ENCODE results near the gene BLOC1S2.

The BLOC1S2 gene

DNA sequence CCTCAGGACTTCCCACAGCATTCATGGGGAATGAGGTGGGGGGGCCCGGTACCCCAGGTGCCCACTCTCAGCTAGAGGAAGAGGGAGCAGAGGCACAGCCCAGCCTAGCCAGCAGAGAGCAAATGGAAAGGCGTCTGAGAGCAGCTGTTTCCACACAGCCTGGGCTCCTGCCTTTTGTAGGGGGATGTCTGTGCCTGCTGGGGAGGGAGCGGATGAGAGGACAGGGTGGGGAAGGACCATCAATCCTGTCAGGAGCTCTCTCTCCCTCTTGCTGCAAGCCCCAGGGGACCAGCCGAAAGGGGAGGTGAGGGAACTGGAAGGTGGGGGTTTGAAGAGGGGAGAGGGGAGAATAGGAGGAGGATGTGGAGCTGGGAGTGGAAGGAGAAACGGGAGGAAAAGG lies 43.6 kb upstream of the BLOC1S2 start, which contains the start of gene PKD2L1:
Gene PKD2L1, minus strand, starts transcription at position 150 of the 400 bp plus-strand sequence. Its CDS starts 125 bp downstream, at position 25.
- H3K36me3 ChIP-seq (ENCODE audit: control insufficient read depth in 1 of 2, insufficient read depth in 2 of 2, low read depth in 1 of 2, low read length in 2 of 2) = no peaks in the 10 kb centered on the region
- H3K27ac ChIP-seq (ENCODE audit: low read length, poor library complexity, severe bottlenecking) = no peak within 1 kb of the TSS
- H3K27me3 ChIP-seq (ENCODE audit: control insufficient read depth in 1 of 2, insufficient read depth in 1 of 2, low read length in 2 of 2) = peaks cover 80% of the 10 kb centered on the region in 2 experiments
- no peak within 1 kb of the TSS for H3K4me3 ChIP-seq (ENCODE audit: insufficient read depth in 1 of 2, low read depth in 1 of 2, low read length in 2 of 2)
- H2AFZ ChIP-seq (ENCODE audit: low read depth, low read length) = no peak within 1 kb of the TSS
- no peak within 1 kb of the TSS for H2BK5ac ChIP-seq (ENCODE audit: low read depth, low read length, poor library complexity, severe bottlenecking)
- no peaks in the 10 kb centered on the region for H3K9me3 ChIP-seq (ENCODE audit: control insufficient read depth, low read length)
- no peak within 1 kb of the TSS for H4K91ac ChIP-seq (ENCODE audit: low read length)
- no peak within 1 kb of the TSS for H3K23ac ChIP-seq (ENCODE audit: low read length in 2 of 2)
- no peak within 1 kb of the TSS for H2AK5ac ChIP-seq (ENCODE audit: low read length, severe bottlenecking)
- no peaks in the 10 kb centered on the region for H3K4me1 ChIP-seq (ENCODE audit: control insufficient read depth, insufficient read depth, low read depth, low read length)
- H3K4ac ChIP-seq (ENCODE audit: low read depth in 1 of 2, low read length in 2 of 2) = no peak within 1 kb of the TSS
- H4K8ac ChIP-seq (ENCODE audit: low read length) = no peak within 1 kb of the TSS
- no peak within 1 kb of the TSS for H3K14ac ChIP-seq (ENCODE audit: low read length in 2 of 2)
- no peak within 1 kb of the TSS for H3K9ac ChIP-seq (ENCODE audit: low read length)
- DNase-seq = no peak
- no peak within 1 kb of the TSS for H2BK15ac ChIP-seq (ENCODE audit: low read depth, poor library complexity, severe bottlenecking)
- no peaks in the 10 kb centered on the region for H3K79me1 ChIP-seq (replicated peaks; ENCODE audit: low read length, poor library complexity, severe bottlenecking)
- no peak within 1 kb of the TSS for H3K18ac ChIP-seq (ENCODE audit: low read depth in 1 of 2, low read length in 2 of 2)
- H2BK12ac ChIP-seq (ENCODE audit: low read length in 2 of 2) = no peak within 1 kb of the TSS
- H3K4me2 ChIP-seq (ENCODE audit: low read length, poor library complexity, severe bottlenecking) = no peak within 1 kb of the TSS
- no peak within 1 kb of the TSS for H2BK120ac ChIP-seq (ENCODE audit: low read depth, low read length)
- WGBS = 63% methylated on average over 5 of the region's 5 CpGs

DNA sequence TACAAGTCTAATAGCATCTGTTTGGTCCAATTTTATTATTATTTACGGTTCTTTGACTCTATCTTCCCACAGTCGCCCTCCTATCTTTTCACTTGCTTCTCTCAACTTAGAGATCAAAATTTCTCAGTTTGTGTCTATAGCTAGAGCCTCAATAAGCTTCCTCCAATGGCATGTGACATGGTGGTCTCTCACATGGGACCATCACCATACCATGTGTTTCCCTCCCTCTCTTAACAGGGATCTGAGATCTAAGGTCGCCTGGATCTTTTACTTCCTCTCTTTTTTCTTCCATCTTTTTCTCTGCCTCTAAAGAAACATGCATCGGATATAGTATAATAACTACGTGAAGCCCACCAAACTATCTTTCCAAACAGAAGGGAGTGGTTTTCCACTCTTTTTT lies 41.7 kb upstream of the BLOC1S2 start:
- 60% methylated on average over 5 of the region's 5 CpGs for WGBS
- Histone ChIP-seq H3K23ac (ENCODE audit: low read length in 2 of 2) (no peak overlapping the region), H4K91ac (ENCODE audit: low read length) (no peak overlapping the region), H3K27me3 (ENCODE audit: control insufficient read depth in 1 of 2, insufficient read depth in 1 of 2, low read length in 2 of 2) (peaks cover 79 to 83% of the 10 kb centered on the region in 2 experiments), H3K4me1 (ENCODE audit: control insufficient read depth, insufficient read depth, low read depth, low read length) (no peaks in the 10 kb centered on the region), H3K27ac (ENCODE audit: low read length, poor library complexity, severe bottlenecking) (no peak overlapping the region), H2BK15ac (ENCODE audit: low read depth, poor library complexity, severe bottlenecking) (no peak overlapping the region), H3K4ac (ENCODE audit: low read depth in 1 of 2, low read length in 2 of 2) (no peak overlapping the region), H2BK120ac (ENCODE audit: low read depth, low read length) (no peak overlapping the region), H2AFZ (ENCODE audit: low read depth, low read length) (no peak overlapping the region), H2AK5ac (ENCODE audit: low read length, severe bottlenecking) (no peak overlapping the region), H2BK12ac (ENCODE audit: low read length in 2 of 2) (no peak overlapping the region), H3K18ac (ENCODE audit: low read depth in 1 of 2, low read length in 2 of 2) (no peak overlapping the region), H3K9me3 (ENCODE audit: control insufficient read depth, low read length) (no peaks in the 10 kb centered on the region), H3K14ac (ENCODE audit: low read length in 2 of 2) (no peak overlapping the region), H3K79me1 (replicated peaks; ENCODE audit: low read length, poor library complexity, severe bottlenecking) (no peaks in the 10 kb centered on the region), H2BK5ac (ENCODE audit: low read depth, low read length, poor library complexity, severe bottlenecking) (no peak overlapping the region), H3K9ac (ENCODE audit: low read length) (no peak overlapping the region), H3K4me2 (ENCODE audit: low read length, poor library complexity, severe bottlenecking) (no peak overlapping the region), H3K4me3 (ENCODE audit: insufficient read depth in 1 of 2, low read depth in 1 of 2, low read length in 2 of 2) (no peak overlapping the region), H3K36me3 (ENCODE audit: control insufficient read depth in 1 of 2, insufficient read depth in 2 of 2, low read depth in 1 of 2, low read length in 2 of 2) (no peaks in the 10 kb centered on the region), H4K8ac (ENCODE audit: low read length) (no peak overlapping the region)
- DNase-seq = no peak

GRCh38 chr10:100327718-100328009 lies 41.2 kb upstream of the BLOC1S2 start:
- no peak overlapping the region for H4K91ac ChIP-seq (ENCODE audit: low read length)
- H2AFZ ChIP-seq (ENCODE audit: low read depth, low read length) = no peak overlapping the region
- no peak for DNase-seq
- H3K4me2 ChIP-seq (ENCODE audit: low read length, poor library complexity, severe bottlenecking) = no peak overlapping the region
- no peak overlapping the region for H3K23ac ChIP-seq (ENCODE audit: low read length in 2 of 2)
- peaks cover 74 to 81% of the 10 kb centered on the region in 2 experiments for H3K27me3 ChIP-seq (ENCODE audit: control insufficient read depth in 1 of 2, insufficient read depth in 1 of 2, low read length in 2 of 2)
- no peak overlapping the region for H3K4ac ChIP-seq (ENCODE audit: low read depth in 1 of 2, low read length in 2 of 2)
- no peaks in the 10 kb centered on the region for H3K36me3 ChIP-seq (ENCODE audit: control insufficient read depth in 1 of 2, insufficient read depth in 2 of 2, low read depth in 1 of 2, low read length in 2 of 2)
- no peak overlapping the region for H2BK5ac ChIP-seq (ENCODE audit: low read depth, low read length, poor library complexity, severe bottlenecking)
- H2BK120ac ChIP-seq (ENCODE audit: low read depth, low read length) = no peak overlapping the region
- 82% methylated on average over 3 of the region's 3 CpGs for WGBS
- no peak overlapping the region for H4K8ac ChIP-seq (ENCODE audit: low read length)
- H3K9ac ChIP-seq (ENCODE audit: low read length) = no peak overlapping the region
- no peak overlapping the region for H3K27ac ChIP-seq (ENCODE audit: low read length, poor library complexity, severe bottlenecking)
- no peaks in the 10 kb centered on the region for H3K4me1 ChIP-seq (ENCODE audit: control insufficient read depth, insufficient read depth, low read depth, low read length)
- no peak overlapping the region for H2AK5ac ChIP-seq (ENCODE audit: low read length, severe bottlenecking)
- no peak overlapping the region for H2BK12ac ChIP-seq (ENCODE audit: low read length in 2 of 2)
- no peak overlapping the region for H3K18ac ChIP-seq (ENCODE audit: low read depth in 1 of 2, low read length in 2 of 2)
- H3K14ac ChIP-seq (ENCODE audit: low read length in 2 of 2) = no peak overlapping the region
- H3K4me3 ChIP-seq (ENCODE audit: insufficient read depth in 1 of 2, low read depth in 1 of 2, low read length in 2 of 2) = no peak overlapping the region
- H3K79me1 ChIP-seq (replicated peaks; ENCODE audit: low read length, poor library complexity, severe bottlenecking) = no peaks in the 10 kb centered on the region
- H2BK15ac ChIP-seq (ENCODE audit: low read depth, poor library complexity, severe bottlenecking) = no peak overlapping the region
- no peaks in the 10 kb centered on the region for H3K9me3 ChIP-seq (ENCODE audit: control insufficient read depth, low read length)

DNA sequence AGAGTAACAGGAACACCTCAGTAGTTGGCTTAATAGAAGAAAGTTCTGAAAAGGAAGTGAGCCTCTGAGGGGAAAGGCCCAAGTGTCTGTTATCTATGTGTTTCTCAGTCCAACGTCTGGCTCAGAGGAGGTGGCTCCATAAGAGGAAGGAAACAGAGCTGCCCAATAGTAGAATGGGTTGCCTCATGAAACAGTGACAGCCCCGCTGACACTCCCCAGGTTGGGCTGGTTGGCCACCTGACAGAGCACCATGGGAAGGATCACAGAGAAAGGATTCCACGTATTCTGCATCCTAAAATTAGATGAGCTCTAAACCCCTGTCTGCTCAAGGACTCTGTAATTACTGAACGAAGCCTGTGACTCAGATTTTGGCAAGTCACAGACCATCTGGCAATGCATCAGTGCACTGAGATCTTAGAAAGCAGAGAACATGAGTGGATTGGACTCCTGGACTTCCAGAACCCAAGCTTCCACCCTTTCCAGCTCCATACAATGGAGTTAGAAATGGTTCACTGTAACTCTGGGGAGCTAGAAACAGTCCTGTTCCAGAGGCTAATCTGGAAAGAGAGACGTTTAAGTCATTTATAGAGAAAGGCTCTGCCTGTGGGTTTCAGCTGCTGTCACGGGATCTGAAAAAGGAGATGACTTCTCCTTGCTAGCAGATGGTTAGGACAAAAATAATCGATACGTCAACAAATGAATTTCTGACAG lies 40.7 kb upstream of the BLOC1S2 start:
- Histone ChIP-seq H3K27ac (ENCODE audit: low read length, poor library complexity, severe bottlenecking) (no peak overlapping the region), H3K27me3 (ENCODE audit: control insufficient read depth in 1 of 2, insufficient read depth in 1 of 2, low read length in 2 of 2) (peaks cover 72 to 81% of the 10 kb centered on the region in 2 experiments), H2AFZ (ENCODE audit: low read depth, low read length) (no peak overlapping the region), H2BK15ac (ENCODE audit: low read depth, poor library complexity, severe bottlenecking) (no peak overlapping the region), H3K4me2 (ENCODE audit: low read length, poor library complexity, severe bottlenecking) (no peak overlapping the region), H3K18ac (ENCODE audit: low read depth in 1 of 2, low read length in 2 of 2) (no peak overlapping the region), H2BK120ac (ENCODE audit: low read depth, low read length) (no peak overlapping the region), H3K79me1 (replicated peaks; ENCODE audit: low read length, poor library complexity, severe bottlenecking) (no peaks in the 10 kb centered on the region), H3K23ac (ENCODE audit: low read length in 2 of 2) (no peak overlapping the region), H4K8ac (ENCODE audit: low read length) (no peak overlapping the region), H3K4ac (ENCODE audit: low read depth in 1 of 2, low read length in 2 of 2) (no peak overlapping the region), H2BK12ac (ENCODE audit: low read length in 2 of 2) (no peak overlapping the region), H3K14ac (ENCODE audit: low read length in 2 of 2) (no peak overlapping the region), H3K36me3 (ENCODE audit: control insufficient read depth in 1 of 2, insufficient read depth in 2 of 2, low read depth in 1 of 2, low read length in 2 of 2) (no peaks in the 10 kb centered on the region), H3K9me3 (ENCODE audit: control insufficient read depth, low read length) (no peaks in the 10 kb centered on the region), H2BK5ac (ENCODE audit: low read depth, low read length, poor library complexity, severe bottlenecking) (no peak overlapping the region), H3K9ac (ENCODE audit: low read length) (no peak overlapping the region), H4K91ac (ENCODE audit: low read length) (no peak overlapping the region), H2AK5ac (ENCODE audit: low read length, severe bottlenecking) (no peak overlapping the region), H3K4me1 (ENCODE audit: control insufficient read depth, insufficient read depth, low read depth, low read length) (no peaks in the 10 kb centered on the region), H3K4me3 (ENCODE audit: insufficient read depth in 1 of 2, low read depth in 1 of 2, low read length in 2 of 2) (no peak overlapping the region)
- no peak for DNase-seq
- WGBS = 62% methylated on average over 8 of the region's 8 CpGs
